SH-SY5Y (cell line): ENCODE results near the gene EI24.

ENCODE experiments used
- GATA2 ChIP-seq: IDR thresholded peaks from 2 replicates; pipeline ENCODE4 v1.6.1; 2011; ENCODE audit warnings: mild to moderate bottlenecking, low read depth, low read length
- GATA3 ChIP-seq: IDR thresholded peaks from 2 replicates; pipeline ENCODE4 v1.6.1; 2011; ENCODE audit warnings: low read depth, mild to moderate bottlenecking, low read length, moderate library complexity

EI24 gene

GRCh38 chr11:125594958-125595357, 25.7 kb downstream of the EI24 start:
- TF ChIP-seq GATA2 (no peak), GATA3 (no peak)

GRCh38 chr11:125600663-125601062, 31.4 kb downstream of the EI24 start:
- TF ChIP-seq GATA2 (no peak), GATA3 (no peak)

GRCh38 chr11:125603207-125603606, 33.9 kb downstream of the EI24 start:
- no peak for TF ChIP-seq GATA2
- no peak for TF ChIP-seq GATA3

- TF ChIP-seq GATA2 (no peak), GATA3 (no peak)
These were observed 36.1 kb downstream of the EI24 start for GRCh38 chr11:125605417-125605816.

DNA sequence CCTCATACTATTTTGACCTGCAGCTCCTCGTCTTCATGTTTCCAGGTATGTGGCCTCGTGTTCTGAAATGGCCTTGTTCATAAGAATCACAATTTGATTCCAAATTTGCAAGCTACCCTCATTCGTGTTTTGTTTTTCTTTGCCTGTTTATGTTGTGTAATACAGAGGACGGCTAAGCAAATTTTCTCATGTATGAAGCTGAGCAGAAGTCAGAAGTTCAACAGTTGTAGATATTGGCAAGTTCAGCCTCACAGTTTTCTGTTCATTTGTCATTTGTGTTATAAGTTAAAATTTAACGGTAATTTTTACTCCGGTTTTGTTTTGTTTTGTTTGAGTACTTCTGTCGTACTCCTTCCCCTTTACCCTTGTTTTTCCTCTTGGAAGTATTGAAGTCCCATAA, 40.3 kb downstream of the EI24 start:
- TF ChIP-seq GATA2 (no peak), GATA3 (no peak)

- no peak for TF ChIP-seq GATA3
- no peak for TF ChIP-seq GATA2
These were observed 49.1 kb downstream of the EI24 start for GRCh38 chr11:125618383-125618782.

DNA sequence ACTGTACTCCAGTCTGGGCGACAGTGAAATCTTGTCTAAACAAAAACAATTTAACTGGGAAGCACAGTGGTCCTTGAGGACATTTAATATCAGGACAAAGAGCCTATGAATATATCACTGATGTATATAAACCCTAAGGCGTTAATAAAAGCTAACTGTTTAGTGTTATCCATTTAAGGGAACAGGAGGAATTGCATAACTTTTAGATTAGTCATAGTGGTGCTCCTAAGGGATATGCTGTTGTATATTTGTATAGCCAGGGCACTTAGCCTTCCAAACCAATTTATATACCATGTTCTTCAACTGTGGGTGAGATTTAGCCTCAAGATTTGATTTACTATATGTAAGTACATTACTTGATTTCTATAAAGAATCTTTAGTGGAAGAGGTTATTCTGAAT, 52.7 kb downstream of the EI24 start:
- TF ChIP-seq GATA3 (no peak), GATA2 (no peak)

DNA sequence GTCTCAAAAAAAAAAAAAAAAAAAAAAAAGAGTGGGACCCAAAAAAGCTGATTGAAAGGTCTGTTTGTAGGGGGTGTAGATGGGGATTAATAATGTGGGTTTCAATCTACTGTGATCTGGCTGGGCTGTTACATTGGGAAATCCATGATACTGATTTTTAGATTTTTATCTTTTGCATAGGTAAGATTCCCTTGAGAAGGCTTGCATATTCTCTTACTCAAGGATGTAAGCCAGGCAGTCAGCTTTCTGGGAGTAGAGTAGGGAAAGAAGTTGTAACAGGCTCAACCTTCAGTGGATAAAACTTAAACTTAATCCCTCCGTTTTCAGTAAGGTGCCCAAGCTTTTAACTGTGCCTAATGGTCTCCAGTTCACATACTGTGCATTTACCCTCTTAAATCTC, 53.8 kb downstream of the EI24 start:
- TF ChIP-seq GATA3 = no peak
- TF ChIP-seq GATA2 = no peak

GRCh38 chr11:125624756-125625213, 55.5 kb downstream of the EI24 start, which contains the start of gene CHEK1:
Gene CHEK1 (plus strand): TSS chr11:125625163. CDS start chr11:125626769, 1,606 bp downstream.
- no peak for TF ChIP-seq GATA2
- no peak for TF ChIP-seq GATA3

DNA sequence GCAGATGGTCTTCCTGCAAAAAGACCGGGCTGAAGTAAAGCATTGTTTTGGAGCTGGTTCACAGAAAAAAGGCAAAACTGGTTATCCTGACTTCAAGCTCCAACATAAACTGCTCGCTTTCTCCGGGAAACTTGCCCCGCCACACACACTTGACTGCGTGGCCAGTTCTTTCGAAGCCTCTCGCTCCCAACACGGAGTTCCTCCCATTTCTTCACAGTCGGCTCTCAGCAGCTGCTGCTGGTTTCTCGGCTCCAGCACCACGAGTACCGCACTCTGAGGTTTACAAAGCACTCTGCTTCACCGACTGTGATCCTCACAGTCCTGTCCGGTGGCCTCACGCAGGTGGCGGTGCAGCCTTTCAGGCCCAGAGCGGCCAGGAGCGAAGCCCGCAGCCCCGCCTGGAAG, 56.0 kb downstream of the EI24 start:
- TF ChIP-seq GATA2 = no peak
- no peak for TF ChIP-seq GATA3

DNA sequence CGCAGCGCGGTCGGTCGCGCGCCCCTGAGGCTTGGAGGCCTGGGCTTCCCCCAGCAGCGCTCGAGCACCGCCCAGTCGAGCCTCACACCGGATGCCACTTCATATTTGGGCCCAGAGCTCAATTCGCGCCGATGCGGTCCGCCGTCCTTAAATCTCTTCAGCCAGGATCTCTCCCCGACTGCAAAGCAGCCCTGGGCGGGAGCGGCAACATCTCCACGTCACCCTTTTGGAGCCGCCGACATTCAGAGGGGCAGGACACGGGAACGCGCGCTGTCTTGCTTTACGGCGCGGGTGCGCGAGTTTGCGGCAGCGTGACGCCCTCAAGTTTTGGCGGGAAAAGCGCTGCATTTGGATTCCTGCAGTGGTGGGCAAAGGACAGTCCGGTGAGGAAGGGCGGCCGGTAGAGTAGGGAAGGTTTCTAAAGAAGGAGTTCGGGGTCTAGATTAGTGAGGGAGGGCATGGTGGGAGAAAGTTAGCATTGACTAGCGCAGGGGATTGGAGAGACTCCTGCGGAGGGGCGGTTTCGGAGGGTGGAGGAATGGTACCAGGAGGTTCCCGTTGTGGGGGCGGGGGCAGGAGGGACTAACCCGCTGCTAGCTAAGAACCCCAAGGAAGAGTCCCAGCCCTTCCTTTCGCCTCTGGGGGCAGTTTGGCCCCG, 56.5 kb downstream of the EI24 start:
- no peak for TF ChIP-seq GATA3
- TF ChIP-seq GATA2 = no peak

- no peak for TF ChIP-seq GATA2
- no peak for TF ChIP-seq GATA3
These were observed 57.1 kb downstream of the EI24 start for GRCh38 chr11:125626288-125626950.

- TF ChIP-seq GATA3 = no peak
- TF ChIP-seq GATA2 = no peak
These were observed 58.1 kb downstream of the EI24 start for GRCh38 chr11:125627236-125627910.
